GM10266 (cell line): ENCODE results near the gene NSF.

Experiments
- DNase-seq: peaks from one replicate; pipeline ENCODE4 v3.0.0; 2012; ENCODE audit errors: extremely low spot score
- TF ChIP-seq, protein P1 (sequence below): IDR thresholded peaks from 2 replicates; pipeline ENCODE4 v1.5.1; 2012; ENCODE audit warnings: mild to moderate bottlenecking, low read depth; ENCODE audit not compliant: control insufficient read depth, insufficient read depth; ENCODE audit errors: missing control alignments

NSF gene

DNA sequence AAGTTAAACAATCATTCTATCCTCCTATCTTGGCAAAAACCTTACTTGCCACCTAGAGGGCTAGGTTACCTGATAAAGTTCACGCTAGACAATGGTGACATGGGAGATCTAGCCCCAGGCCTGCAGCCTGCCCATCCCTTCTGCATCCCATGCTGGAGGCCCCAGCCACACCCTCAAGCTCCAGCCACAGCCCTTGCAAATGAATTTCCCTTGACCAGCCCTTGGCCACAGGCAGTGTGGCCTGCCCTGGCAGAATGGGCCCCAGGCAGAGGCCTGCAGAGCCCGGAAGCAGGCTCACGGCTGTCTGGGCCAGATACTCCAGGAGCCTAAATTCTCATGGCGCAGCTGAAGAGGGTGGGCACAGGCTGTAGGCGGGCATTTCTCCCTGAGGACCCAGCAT lies 213.1 kb downstream of the NSF start:
- TF ChIP-seq, protein P1, sequence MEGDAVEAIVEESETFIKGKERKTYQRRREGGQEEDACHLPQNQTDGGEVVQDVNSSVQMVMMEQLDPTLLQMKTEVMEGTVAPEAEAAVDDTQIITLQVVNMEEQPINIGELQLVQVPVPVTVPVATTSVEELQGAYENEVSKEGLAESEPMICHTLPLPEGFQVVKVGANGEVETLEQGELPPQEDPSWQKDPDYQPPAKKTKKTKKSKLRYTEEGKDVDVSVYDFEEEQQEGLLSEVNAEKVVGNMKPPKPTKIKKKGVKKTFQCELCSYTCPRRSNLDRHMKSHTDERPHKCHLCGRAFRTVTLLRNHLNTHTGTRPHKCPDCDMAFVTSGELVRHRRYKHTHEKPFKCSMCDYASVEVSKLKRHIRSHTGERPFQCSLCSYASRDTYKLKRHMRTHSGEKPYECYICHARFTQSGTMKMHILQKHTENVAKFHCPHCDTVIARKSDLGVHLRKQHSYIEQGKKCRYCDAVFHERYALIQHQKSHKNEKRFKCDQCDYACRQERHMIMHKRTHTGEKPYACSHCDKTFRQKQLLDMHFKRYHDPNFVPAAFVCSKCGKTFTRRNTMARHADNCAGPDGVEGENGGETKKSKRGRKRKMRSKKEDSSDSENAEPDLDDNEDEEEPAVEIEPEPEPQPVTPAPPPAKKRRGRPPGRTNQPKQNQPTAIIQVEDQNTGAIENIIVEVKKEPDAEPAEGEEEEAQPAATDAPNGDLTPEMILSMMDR = no peak
- no peak for DNase-seq

DNA sequence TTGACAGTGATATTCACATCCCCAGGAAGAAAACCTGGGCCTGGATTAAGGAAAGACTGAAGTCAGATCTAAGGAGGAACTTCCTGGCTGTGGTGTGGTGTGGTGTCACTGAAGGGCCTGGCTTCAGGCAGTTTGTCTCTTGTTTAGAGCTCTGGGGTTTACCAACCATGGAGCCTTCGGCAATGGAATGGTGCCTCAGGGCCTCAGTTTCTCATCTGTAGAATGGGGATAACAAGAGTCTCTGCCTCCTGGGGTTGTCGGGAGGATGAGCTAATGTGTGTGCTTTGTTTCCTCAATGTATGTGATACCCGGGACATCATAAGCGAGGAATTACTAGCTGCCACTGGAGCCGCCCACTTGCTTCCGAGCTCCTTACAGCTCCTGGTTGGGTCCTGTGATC lies 215.3 kb downstream of the NSF start:
- DNase-seq = no peak

More for the DNA sequence above, 215.3 kb downstream of the NSF start:
- TF ChIP-seq, protein P1 = no peak
